NCI-H345 treated with DMSO at 0.1 percent for 48 hours (cell line): ENCODE data around the gene RRP36.

Source experiments
- DNase-seq: peaks from one replicate; lab custom pipeline; 2025; ENCODE audit not compliant: unreplicated experiment; lab: John Stamatoyannopoulos, UW

The RRP36 gene

DNA sequence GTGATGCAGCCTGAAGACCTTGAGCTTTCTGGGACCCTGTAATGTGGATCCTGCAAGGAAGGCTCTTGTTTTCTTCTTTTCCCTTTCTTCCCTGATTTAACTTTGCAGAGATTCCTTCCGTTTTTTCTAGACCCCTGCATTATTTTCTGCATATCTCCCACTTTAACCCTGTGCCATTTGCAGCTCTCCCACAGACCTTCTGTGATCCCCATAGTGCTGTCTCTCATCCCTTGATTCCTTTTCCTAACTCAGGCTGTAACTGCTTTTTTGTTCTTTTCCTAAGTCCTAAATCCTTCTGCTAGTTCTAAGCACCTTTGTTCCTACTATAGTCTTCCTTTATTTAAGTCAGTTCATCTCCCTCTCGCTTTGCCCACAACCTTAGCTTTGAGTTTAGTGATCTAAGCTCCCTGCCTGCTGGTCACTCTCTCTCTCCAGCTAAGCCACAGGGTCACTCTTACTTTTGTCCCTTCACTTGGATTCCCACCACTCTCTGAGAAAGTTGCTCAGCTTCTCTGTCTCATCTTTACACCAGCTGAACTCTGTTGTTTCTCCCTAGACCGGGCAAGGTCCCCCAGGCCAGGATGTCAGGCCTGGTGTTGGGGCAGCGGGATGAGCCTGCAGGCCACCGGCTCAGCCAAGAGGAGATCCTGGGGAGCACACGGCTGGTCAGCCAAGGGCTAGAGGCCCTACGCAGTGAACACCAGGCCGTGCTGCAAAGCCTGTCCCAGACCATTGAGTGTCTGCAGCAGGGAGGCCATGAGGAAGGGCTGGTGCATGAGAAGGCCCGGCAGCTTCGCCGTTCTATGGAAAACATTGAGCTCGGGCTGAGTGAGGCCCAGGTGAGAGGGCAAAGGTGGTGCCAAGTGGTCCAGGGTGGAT lies 39.6 kb downstream of the RRP36 start:
- no peak for DNase-seq

DNA sequence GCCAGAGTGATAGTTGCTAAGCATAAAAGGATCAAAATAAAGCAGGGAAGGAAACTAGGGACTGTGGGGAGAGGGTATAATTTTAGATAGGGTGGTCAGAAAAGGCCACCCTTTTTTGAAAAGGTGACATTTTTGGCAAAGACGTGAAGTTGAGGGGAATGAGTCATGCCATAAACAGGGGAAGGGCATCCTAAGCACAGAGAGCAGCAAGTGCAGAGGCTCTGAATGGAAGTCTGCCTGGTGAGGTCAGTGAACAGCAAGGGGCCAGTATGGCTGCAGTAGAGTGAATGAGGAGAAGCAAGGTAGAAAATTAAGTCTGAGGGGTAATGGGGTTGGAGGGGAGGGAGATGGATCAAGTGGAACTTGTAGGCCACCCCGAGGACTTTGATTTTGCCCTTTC lies 40.4 kb downstream of the RRP36 start:
- DNase-seq, result no peak

DNA sequence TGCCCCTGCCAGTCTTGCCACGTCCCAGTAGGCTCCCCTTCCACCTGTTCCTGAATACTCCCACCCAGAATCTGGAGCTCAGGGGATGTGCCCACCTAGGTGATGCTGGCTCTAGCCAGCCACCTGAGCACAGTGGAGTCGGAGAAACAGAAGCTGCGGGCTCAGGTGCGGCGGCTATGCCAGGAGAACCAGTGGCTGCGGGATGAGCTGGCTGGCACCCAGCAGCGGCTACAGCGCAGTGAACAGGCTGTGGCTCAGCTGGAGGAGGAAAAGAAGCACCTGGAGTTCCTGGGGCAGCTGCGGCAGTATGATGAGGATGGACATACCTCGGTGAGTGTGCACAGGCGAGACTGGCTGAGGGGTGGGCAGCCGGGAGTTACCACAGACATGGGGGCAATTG lies 41.4 kb downstream of the RRP36 start:
- no peak for DNase-seq

DNA sequence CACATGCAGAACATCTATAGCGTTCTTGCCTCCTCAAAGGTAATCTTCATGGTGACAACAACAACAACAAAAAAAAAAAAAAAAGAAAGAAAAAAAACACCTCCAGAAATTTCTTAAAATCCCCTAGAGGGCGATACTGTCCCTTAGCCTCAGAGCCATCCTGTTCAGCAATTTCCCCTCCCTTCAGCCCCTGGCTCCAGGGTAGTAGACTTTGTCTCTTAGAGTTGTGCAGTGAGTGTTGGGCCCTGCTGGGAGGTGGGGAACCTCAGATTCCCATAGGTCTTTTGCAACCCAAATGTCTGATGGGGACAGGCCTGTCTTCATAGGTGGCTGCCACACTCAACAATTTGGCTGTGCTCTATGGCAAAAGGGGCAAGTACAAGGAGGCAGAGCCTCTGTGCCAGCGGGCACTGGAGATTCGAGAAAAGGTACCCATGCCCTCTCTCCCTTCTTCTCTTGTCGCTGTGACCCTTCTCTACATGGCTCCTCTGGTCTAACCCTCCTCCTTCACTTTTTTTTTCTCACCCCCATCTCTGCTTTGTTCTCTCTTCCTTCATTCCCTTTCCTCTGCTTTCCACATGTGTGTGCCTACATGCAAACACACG lies 48.7 kb downstream of the RRP36 start:
- peak; percentile 12 for DNase-seq

DNA sequence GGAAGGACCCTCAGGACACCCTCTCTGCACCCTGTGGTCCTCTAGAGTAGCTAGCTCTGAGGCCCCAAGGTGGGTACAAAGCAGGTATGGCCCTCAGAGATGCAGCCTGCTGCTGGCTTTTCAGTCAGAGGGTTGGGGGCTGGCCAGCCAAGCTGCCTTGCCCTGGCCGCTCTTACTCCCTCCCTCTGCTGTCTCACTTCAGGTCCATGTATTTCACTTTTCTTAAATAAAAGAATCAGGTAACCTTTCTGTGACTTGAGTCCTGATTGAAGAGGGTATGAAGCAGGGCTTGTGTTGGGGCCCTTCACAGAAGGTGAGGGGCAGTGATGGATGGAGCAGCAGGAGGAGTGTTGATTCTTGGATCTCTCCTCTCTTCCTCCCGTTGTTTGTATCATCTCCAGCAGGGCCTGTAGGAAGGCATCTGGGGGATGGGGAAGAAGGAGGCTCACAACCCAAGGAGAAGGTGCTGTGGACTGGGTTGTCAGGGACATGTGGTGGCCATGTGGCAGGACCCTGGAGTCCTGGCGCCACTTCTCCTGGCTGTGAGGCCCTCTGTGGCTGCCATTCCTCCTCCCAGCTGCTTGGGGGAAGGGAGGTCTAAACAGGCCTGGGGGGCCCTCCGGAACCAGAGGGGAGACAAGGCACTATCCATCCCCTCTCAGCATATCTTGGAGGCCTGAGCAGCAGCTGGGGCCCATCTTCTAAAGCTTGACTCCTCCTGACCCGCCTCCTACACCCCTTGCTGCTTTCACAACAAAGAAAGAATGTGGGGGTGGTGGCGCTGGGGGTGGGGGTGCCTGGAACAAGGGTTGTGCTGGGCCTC lies 53.6 kb downstream of the RRP36 start:
- DNase-seq, result no peak

DNA sequence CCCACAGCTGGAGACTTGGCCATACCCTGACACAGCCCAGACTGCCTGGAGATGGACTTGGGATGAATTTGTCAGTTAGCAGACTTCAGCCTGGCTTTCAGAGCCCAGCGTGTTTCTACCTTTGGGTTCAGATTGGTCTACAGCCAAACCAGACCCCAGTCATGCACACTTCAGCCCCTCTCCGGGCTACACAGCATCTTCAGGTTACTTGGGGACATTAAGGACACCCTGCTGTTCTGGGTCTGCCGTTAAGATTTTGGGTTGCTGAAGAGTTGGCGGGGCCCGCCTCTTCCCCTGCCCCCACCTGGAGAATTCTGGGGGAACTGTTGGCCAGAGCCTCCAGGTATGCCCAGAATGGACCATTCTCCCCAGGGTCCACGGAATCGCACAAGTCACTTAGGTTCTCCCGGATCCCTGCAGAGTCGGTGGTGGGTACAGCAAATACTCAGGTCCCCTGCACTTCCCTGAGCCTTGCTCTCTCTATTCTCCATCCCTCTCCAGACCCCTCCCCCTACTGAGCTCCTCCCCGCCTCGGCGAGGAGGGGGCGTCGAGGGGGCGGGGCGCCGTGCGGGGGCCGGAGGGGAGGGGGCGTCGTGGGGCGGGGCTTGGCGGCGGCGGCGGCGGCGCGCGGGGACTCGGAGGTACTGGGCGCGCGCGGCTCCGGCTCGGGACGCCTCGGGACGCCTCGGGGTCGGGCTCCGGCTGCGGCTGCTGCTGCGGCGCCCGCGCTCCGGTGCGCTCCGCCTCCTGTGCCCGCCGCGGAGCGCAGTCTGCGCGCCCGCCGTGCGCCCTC lies 54.4 kb downstream of the RRP36 start, which contains the start of gene PTK7:
Gene PTK7 (plus strand): TSS at position 645 of the 794 bp plus-strand sequence. CDS start 175 bp downstream, outside the sequence.
- DNase-seq, result peak; percentile 53

DNA sequence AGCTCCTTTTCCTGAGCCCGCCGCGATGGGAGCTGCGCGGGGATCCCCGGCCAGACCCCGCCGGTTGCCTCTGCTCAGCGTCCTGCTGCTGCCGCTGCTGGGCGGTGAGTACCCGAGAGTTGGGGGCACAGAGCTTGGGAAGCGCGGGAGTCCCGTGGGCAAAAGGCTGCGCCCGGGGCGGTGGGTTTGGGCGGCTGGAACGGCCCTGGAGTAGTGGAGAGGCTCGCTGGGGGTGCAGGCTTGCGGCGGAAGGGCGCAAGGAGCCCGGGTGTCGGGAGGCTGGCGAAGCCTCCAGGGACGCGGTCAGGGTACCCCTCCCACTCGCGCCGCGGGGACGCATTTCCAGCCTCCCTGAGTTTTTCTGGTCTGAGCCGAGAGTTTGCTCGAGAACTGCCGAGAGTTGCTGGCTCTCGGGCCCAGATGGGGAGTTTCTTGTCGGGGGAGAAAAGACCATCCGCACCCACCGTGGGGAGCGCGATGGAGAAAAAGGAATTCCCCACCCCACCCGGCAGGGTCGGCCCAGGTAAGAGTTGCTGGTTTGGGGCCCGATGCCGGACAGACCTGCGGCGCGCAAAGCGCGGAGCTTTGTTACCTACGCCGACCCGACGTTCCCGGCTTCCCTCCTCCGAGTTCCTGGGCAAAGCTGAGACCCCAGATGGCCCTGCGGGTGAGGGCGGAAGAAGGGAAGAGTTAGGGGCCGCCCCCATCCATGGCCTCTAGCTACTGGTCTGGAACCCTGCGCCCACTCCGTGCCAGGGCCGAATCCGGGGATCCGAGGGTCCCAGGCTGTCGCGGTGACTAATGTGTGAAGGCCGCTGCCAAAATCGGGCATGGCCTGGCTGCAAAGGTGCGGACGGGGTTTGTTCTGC lies 55.3 kb downstream of the RRP36 start:
- peak; percentile 2 for DNase-seq

DNA sequence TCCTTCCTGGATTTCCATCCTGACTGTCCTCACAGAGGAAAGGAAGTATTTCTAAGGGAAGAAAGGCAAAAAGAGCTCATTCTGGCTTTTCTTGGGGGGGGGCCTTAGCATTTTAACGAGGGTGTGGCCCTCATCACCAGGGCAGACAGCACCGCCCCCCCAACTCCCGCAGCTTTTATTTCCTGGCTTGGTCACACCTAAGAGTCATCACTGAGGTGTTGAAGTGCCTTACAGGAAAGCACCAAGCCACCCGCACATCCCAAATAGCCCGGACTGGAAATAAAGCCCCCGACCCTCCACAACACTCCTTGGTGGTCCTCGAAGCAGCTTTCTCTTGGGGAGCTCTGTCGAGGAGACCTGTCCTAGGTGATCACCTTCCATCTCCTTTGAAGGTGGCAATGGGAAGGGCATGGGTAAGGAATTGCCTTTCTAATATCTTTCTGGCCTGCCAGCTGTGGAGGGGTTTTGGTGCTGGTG lies 55.9 kb downstream of the RRP36 start:
- no peak for DNase-seq

DNA sequence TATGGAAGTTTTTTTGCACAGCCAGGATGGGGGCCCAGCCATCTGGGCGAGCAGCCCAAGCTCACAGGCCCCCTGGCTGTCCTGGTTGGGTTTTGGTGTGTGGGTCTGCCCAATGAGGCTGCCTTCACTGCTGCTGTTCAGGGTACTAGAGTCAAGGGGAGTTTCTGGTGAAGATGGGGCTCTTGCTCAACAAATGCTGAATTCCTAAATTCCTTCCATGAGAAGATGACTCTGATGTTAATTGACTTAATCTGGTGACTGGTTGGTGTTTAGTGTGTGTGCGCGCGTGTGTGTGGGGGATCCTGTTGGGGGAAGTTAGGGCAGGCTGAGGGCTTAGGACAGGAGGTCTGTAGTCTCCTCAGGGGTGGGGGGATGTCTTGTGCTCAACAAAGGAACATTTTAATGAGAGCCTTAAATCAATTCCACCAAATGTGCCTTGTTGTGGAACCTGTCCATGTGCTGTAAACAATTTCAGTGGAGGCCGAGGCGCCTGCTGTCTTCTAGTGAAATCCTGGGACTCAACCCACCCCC lies 56.6 kb downstream of the RRP36 start:
- no peak for DNase-seq

DNA sequence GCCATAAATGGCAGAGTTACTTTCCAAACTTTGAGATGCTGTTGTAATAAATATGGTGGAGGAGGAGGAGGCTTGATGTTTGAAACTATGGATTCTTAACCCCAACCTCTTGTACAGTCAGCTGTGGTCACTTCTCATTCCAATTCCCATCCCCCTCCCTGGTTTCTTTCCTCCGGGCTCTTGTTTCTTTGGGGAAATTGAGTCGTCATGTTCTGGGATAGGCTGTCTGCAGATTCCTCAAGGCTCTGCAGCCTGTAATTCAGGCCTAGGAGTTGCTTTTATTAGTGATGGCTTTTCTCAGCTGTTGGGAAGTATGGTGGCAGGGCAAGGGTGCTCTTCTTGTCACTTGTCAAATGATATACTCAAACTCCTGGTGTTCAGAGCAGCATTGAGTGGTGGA lies 57.3 kb downstream of the RRP36 start:
- DNase-seq, result no peak
